ENCODE measurements around the gene KRT80. TPM values are rescaled to one million over a fixed set of nuclear protein-coding genes. Genes with fewer than 3 reads are reported as not detected.

KRT80 gene
- total and polyA plus RNA-seq, 2 experiments from 2014 or later, result not detected

DNA sequence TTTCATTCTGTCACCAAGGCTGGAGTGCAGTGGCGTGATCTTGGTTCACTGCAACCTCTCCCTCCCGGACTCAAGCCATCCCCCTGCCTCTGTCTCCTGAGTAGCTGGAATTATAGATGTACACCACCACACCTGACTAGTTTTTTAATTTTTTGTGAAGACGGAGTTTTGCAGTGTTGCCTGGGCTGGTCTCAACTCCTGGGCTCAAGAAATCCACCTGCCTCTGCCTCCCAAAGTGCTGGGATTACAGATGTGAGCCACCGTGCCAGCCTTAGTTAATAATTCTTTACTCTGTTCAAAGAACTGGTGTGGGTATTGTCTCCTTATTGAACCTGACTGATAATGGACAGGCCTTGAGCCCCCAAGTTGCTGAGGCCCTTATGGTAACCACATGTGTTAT, 30.9 kb upstream of the KRT80 start:
- Histone ChIP-seq H3K4me1 (ENCODE audit: insufficient read depth) (no peaks in the 10 kb centered on the region), H3K9me2 (ENCODE audit: insufficient read depth) (no peaks in the 10 kb centered on the region), H3K4me3 (no peak overlapping the region), H4K20me1 (replicated peaks; ENCODE audit: insufficient read depth) (no peaks in the 10 kb centered on the region), H3K27me3 (ENCODE audit: insufficient read depth) (no peaks in the 10 kb centered on the region), H3K36me3 (ENCODE audit: insufficient read depth) (no peaks in the 10 kb centered on the region), H3K4me2 (no peak overlapping the region), H3K27ac (ENCODE audit: low read depth) (no peak overlapping the region), H2AFZ (no peak overlapping the region), H3F3A (replicated peaks; ENCODE audit: low read depth) (no peaks in the 10 kb centered on the region), H3K79me2 (replicated peaks; ENCODE audit: insufficient read depth) (no peaks in the 10 kb centered on the region)
- peaks cover 6% of the 10 kb centered on the region for H3K27me3 Mint-ChIP-seq (ENCODE audit: insufficient read depth, low read depth, poor library complexity)
- no peak overlapping the region for H3K4me3 Mint-ChIP-seq
- TF ChIP-seq CTCF (conservative IDR thresholded peaks at IDR 0.05; ENCODE audit: low read depth in 2 of 2) (no peak), EZH2 (IDR thresholded peaks at IDR 0.05; ENCODE audit: low read depth, unreplicated experiment) (no peak), STAT1 (IDR thresholded peaks at IDR 0.05; ENCODE audit: unreplicated experiment) (no peak), POLR2AphosphoS5 (IDR thresholded peaks at IDR 0.05; ENCODE audit: low read depth) (no peak), NANOG (IDR thresholded peaks at IDR 0.05; ENCODE audit: borderline replicate concordance) (no peak), EZH2phosphoT487 (IDR thresholded peaks at IDR 0.05; ENCODE audit: unreplicated experiment) (no peak), REST (IDR thresholded peaks at IDR 0.05; ENCODE audit: unreplicated experiment) (no peak), ZNF114 (CRISPR knock-in tag; IDR thresholded peaks at IDR 0.05) (no peak), JUNB (IDR thresholded peaks at IDR 0.05; ENCODE audit: unreplicated experiment) (no peak)
- TF ChIP-seq, protein P1, sequence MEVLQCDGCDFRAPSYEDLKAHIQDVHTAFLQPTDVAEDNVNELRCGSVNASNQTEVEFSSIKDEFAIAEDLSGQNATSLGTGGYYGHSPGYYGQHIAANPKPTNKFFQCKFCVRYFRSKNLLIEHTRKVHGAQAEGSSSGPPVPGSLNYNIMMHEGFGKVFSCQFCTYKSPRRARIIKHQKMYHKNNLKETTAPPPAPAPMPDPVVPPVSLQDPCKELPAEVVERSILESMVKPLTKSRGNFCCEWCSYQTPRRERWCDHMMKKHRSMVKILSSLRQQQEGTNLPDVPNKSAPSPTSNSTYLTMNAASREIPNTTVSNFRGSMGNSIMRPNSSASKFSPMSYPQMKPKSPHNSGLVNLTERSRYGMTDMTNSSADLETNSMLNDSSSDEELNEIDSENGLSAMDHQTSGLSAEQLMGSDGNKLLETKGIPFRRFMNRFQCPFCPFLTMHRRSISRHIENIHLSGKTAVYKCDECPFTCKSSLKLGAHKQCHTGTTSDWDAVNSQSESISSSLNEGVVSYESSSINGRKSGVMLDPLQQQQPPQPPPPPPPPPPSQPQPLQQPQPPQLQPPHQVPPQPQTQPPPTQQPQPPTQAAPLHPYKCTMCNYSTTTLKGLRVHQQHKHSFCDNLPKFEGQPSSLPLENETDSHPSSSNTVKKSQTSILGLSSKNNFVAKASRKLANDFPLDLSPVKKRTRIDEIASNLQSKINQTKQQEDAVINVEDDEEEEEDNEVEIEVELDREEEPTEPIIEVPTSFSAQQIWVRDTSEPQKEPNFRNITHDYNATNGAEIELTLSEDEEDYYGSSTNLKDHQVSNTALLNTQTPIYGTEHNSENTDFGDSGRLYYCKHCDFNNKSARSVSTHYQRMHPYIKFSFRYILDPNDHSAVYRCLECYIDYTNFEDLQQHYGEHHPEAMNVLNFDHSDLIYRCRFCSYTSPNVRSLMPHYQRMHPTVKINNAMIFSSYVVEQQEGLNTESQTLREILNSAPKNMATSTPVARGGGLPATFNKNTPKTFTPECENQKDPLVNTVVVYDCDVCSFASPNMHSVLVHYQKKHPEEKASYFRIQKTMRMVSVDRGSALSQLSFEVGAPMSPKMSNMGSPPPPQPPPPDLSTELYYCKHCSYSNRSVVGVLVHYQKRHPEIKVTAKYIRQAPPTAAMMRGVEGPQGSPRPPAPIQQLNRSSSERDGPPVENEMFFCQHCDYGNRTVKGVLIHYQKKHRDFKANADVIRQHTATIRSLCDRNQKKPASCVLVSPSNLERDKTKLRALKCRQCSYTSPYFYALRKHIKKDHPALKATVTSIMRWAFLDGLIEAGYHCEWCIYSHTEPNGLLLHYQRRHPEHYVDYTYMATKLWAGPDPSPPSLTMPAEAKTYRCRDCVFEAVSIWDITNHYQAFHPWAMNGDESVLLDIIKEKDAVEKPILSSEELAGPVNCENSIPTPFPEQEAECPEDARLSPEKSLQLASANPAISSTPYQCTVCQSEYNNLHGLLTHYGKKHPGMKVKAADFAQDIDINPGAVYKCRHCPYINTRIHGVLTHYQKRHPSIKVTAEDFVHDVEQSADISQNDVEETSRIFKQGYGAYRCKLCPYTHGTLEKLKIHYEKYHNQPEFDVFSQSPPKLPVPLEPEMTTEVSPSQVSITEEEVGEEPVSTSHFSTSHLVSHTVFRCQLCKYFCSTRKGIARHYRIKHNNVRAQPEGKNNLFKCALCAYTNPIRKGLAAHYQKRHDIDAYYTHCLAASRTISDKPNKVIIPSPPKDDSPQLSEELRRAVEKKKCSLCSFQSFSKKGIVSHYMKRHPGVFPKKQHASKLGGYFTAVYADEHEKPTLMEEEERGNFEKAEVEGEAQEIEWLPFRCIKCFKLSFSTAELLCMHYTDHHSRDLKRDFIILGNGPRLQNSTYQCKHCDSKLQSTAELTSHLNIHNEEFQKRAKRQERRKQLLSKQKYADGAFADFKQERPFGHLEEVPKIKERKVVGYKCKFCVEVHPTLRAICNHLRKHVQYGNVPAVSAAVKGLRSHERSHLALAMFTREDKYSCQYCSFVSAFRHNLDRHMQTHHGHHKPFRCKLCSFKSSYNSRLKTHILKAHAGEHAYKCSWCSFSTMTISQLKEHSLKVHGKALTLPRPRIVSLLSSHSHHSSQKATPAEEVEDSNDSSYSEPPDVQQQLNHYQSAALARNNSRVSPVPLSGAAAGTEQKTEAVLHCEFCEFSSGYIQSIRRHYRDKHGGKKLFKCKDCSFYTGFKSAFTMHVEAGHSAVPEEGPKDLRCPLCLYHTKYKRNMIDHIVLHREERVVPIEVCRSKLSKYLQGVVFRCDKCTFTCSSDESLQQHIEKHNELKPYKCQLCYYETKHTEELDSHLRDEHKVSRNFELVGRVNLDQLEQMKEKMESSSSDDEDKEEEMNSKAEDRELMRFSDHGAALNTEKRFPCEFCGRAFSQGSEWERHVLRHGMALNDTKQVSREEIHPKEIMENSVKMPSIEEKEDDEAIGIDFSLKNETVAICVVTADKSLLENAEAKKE (CRISPR knock-in tag; IDR thresholded peaks at IDR 0.05), result no peak
- H3K36me3 Mint-ChIP-seq (ENCODE audit: low read depth), result no peaks in the 10 kb centered on the region
- H3K4me1 Mint-ChIP-seq, result peaks cover 2% of the 10 kb centered on the region; the same call in 1 of the 3 replicates
- DNase-seq (ENCODE audit: low spot score) (no peak), ATAC-seq (no peak)
- no peak overlapping the region for H3K27ac Mint-ChIP-seq
- no peaks in the 10 kb centered on the region; the same call in 2 of the 3 replicates for H3K9me3 Mint-ChIP-seq

Measured in GM23338 (cell line).